GM12878 (cell line): Measurements from ENCODE around the gene FARS2.

Experiments
- ASH2L ChIP-seq: fragments of 300-600, 200-600 bp; sonication (generic); IDR thresholded peaks from 2 replicates; pipeline ENCODE4 v1.6.1; 2017; ENCODE audit warnings: low read depth, mild to moderate bottlenecking, borderline replicate concordance
- CEBPB ChIP-seq, 2 experiments: fragments of 150-350 bp in 1 of 2; IDR thresholded peaks; 2 replicates each; pipeline ENCODE4 v1.6.1; 2012 to 2014; ENCODE audit warnings: low read depth in 2 of 2, low read length in 2 of 2, borderline replicate concordance in 1 of 2, inconsistent platforms in 1 of 2
- DPF2 ChIP-seq: fragments of 450-650 bp; IDR thresholded peaks from 2 replicates; pipeline ENCODE4 v1.6.1; 2017; ENCODE audit warnings: mild to moderate bottlenecking
- EP300 ChIP-seq, 2 experiments: fragments of 150-350 bp in 1 of 2; IDR thresholded peaks; 2 replicates each; pipeline ENCODE4 v1.6.1; 2011 to 2012; ENCODE audit warnings: low read depth in 2 of 2, low read length in 2 of 2, borderline replicate concordance in 1 of 2, improper control_type of control experiment in 1 of 2, inconsistent platforms in 1 of 2; ENCODE audit not compliant: control insufficient read depth in 1 of 2
- HDAC2 ChIP-seq: fragments of 200-600 bp; sonication (generic); IDR thresholded peaks from 2 replicates; pipeline ENCODE4 v1.6.1; 2017
- LARP7 ChIP-seq: fragments of 450-650 bp; IDR thresholded peaks from 2 replicates; pipeline ENCODE4 v1.6.1; 2017; ENCODE audit warnings: mild to moderate bottlenecking
- NFYA ChIP-seq: IDR thresholded peaks from 2 replicates; pipeline ENCODE4 v1.6.1; 2011; ENCODE audit warnings: low read depth, mild to moderate bottlenecking, low read length, improper control_type of control experiment, borderline replicate concordance
- SUZ12 ChIP-seq: fragments of 200-600 bp; sonication (generic); IDR thresholded peaks from one replicate; pipeline ENCODE4 v1.6.1; 2018; ENCODE audit warnings: antibody characterized with exemption, mild to moderate bottlenecking; ENCODE audit not compliant: unreplicated experiment
- TAF1 ChIP-seq: IDR thresholded peaks from 2 replicates; pipeline ENCODE4 v1.6.1; 2011; ENCODE audit warnings: mild to moderate bottlenecking, low read depth, low read length, borderline replicate concordance
- ZNF622 ChIP-seq: fragments of 450-650 bp; IDR thresholded peaks from 2 replicates; pipeline ENCODE4 v1.6.1; 2017; ENCODE audit warnings: mild to moderate bottlenecking, inconsistent platforms
- ZZZ3 ChIP-seq: IDR thresholded peaks from 2 replicates; pipeline ENCODE4 v1.6.1; 2011; ENCODE audit warnings: low read depth; ENCODE audit not compliant: control insufficient read depth, insufficient read length
- TF ChIP-seq, protein P1 (sequence below): fragments of 450-650 bp; IDR thresholded peaks from 2 replicates; pipeline ENCODE4 v1.6.1; 2016; ENCODE audit warnings: mild to moderate bottlenecking
- TF ChIP-seq, protein P2 (sequence below): IDR thresholded peaks from 2 replicates; pipeline ENCODE4 v1.6.1; 2012; ENCODE audit warnings: low read depth, low read length, improper control_type of control experiment

DNA sequence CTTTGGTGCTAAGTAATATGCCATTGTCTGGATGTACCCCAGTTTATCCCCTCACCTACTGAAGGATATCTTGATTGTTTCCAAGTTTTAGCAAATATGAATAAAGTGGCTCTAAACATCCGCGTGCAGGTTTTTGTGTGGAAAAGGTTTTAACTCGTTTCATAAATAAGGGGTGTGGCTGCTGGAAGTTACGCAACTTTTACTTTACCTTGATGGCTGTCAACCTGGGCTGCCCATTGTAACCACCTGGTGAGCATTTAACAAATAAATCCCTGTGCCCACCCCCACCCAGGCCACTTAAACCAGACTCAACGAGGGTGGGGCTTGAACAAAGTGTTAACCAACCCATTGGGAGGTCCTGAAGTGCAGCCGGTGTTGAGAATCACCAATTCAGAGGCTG lies 557.6 kb downstream of the FARS2 start:
- TF ChIP-seq DPF2: no peak
- no peak for TF ChIP-seq SUZ12
- no peak for TF ChIP-seq ZZZ3
- TF ChIP-seq CEBPB (IDR thresholded peaks at IDR 0.05; ENCODE audit: borderline replicate concordance in 1 of 2, low read depth in 2 of 2, low read length in 2 of 2): no peak
- TF ChIP-seq, protein P1, sequence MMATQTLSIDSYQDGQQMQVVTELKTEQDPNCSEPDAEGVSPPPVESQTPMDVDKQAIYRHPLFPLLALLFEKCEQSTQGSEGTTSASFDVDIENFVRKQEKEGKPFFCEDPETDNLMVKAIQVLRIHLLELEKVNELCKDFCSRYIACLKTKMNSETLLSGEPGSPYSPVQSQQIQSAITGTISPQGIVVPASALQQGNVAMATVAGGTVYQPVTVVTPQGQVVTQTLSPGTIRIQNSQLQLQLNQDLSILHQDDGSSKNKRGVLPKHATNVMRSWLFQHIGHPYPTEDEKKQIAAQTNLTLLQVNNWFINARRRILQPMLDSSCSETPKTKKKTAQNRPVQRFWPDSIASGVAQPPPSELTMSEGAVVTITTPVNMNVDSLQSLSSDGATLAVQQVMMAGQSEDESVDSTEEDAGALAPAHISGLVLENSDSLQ: no peak
- no peak for TF ChIP-seq LARP7
- TF ChIP-seq ZNF622: no peak
- TF ChIP-seq, protein P2, sequence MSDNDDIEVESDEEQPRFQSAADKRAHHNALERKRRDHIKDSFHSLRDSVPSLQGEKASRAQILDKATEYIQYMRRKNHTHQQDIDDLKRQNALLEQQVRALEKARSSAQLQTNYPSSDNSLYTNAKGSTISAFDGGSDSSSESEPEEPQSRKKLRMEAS: no peak
- TF ChIP-seq TAF1: no peak
- TF ChIP-seq HDAC2: no peak
- no peak for TF ChIP-seq ASH2L
- no peak for TF ChIP-seq NFYA
- no peak for TF ChIP-seq EP300 (IDR thresholded peaks at IDR 0.05; ENCODE audit: borderline replicate concordance in 1 of 2, control insufficient read depth in 1 of 2, low read depth in 2 of 2, low read length in 2 of 2)
